OCI-M2 (cell line): Measurements from ENCODE around the gene IMMP2L.
"Not testable (repeated sequence)": the region's sequence is repeated elsewhere in the genome, so short reads cannot be mapped to it uniquely, and the experiment has no call there.

Experiments
- DNase-seq: peaks from one replicate; lab custom pipeline; 2025; ENCODE audit not compliant: unreplicated experiment; lab: John Stamatoyannopoulos, UW

Gene IMMP2L

GRCh38 chr7:111561904-111562732 is at the start of gene IMMP2L:
TSS of gene IMMP2L (minus strand) at chr7:111562492.
- DNase-seq = peak; percentile 37

GRCh38 chr7:111609483-111610254 is 47.4 kb upstream of the IMMP2L start:
- not testable (repeated sequence) for DNase-seq

- DNase-seq = no peak
Observed at GRCh38 chr7:111607621-111608020, 45.3 kb upstream of the IMMP2L start.

- no peak for DNase-seq
Observed at GRCh38 chr7:111605246-111605645, 43.0 kb upstream of the IMMP2L start.

- DNase-seq = no peak
Observed at GRCh38 chr7:111600091-111600490, 37.8 kb upstream of the IMMP2L start.

- no peak for DNase-seq
Observed at GRCh38 chr7:111595780-111596179, 33.5 kb upstream of the IMMP2L start.

- DNase-seq = no peak
Observed at GRCh38 chr7:111594602-111595001, 32.3 kb upstream of the IMMP2L start.

GRCh38 chr7:111593343-111593742 is 31.1 kb upstream of the IMMP2L start:
- no peak for DNase-seq

GRCh38 chr7:111588065-111588433 is 25.8 kb upstream of the IMMP2L start:
- no peak for DNase-seq

GRCh38 chr7:111587410-111588064 is 25.2 kb upstream of the IMMP2L start:
- no peak for DNase-seq

GRCh38 chr7:111586711-111587409 is 24.6 kb upstream of the IMMP2L start:
- no peak for DNase-seq

- DNase-seq = not testable (repeated sequence)
Observed at GRCh38 chr7:111581784-111582488, 19.6 kb upstream of the IMMP2L start.

GRCh38 chr7:111581207-111581606 is 18.9 kb upstream of the IMMP2L start:
- DNase-seq = not testable (repeated sequence)

GRCh38 chr7:111578754-111579153 is 16.5 kb upstream of the IMMP2L start:
- no peak for DNase-seq

- DNase-seq = no peak
Observed at GRCh38 chr7:111571720-111572119, 9.4 kb upstream of the IMMP2L start.

- DNase-seq = no peak
Observed at GRCh38 chr7:111568870-111569462, 6.7 kb upstream of the IMMP2L start.

GRCh38 chr7:111568419-111568818 is 6.1 kb upstream of the IMMP2L start:
- DNase-seq = no peak

- no peak for DNase-seq
Observed at GRCh38 chr7:111564078-111564477, 1.8 kb upstream of the IMMP2L start.

GRCh38 chr7:111561654-111561903 is 713 bp downstream of the IMMP2L start:
- DNase-seq = no peak
